Nephron (organoid): ENCODE data around the gene NDST1.

ENCODE experiments used
- H3K27ac Mint-ChIP-seq, 3 experiments: 2 replicates each; pipeline ENCODE4 v1.8.0; 2020; ENCODE audit warnings: mixed read lengths in 3 of 3, mild to moderate bottlenecking in 2 of 3, moderate library complexity in 1 of 3
- H3K27me3 Mint-ChIP-seq: 2 replicates; pipeline ENCODE4 v1.8.0; 2021; ENCODE audit warnings: low read depth, mild to moderate bottlenecking, moderate library complexity, mixed read lengths
- H3K36me3 Mint-ChIP-seq: 2 replicates; pipeline ENCODE4 v1.8.0; 2020; ENCODE audit warnings: low read depth, mixed read lengths
- H3K4me1 Mint-ChIP-seq: 2 replicates; pipeline ENCODE4 v1.8.0; 2020; ENCODE audit warnings: mixed read lengths
- H3K4me3 Mint-ChIP-seq, 3 experiments: 2 replicates each; pipeline ENCODE4 v1.8.0; 2020; ENCODE audit warnings: mild to moderate bottlenecking in 3 of 3, mixed read lengths in 3 of 3, moderate library complexity in 2 of 3
- H3K9me3 Mint-ChIP-seq: 2 replicates; pipeline ENCODE4 v1.8.0; 2020; ENCODE audit warnings: mixed read lengths
- CTCF ChIP-seq, 3 experiments: fragments of 200-600 bp; sonication (generic); IDR thresholded peaks; one replicate each; pipeline ENCODE4 v1.5.0; 2021; ENCODE audit warnings: antibody characterized with exemption in 3 of 3; ENCODE audit not compliant: unreplicated experiment in 3 of 3

The NDST1 gene

DNA sequence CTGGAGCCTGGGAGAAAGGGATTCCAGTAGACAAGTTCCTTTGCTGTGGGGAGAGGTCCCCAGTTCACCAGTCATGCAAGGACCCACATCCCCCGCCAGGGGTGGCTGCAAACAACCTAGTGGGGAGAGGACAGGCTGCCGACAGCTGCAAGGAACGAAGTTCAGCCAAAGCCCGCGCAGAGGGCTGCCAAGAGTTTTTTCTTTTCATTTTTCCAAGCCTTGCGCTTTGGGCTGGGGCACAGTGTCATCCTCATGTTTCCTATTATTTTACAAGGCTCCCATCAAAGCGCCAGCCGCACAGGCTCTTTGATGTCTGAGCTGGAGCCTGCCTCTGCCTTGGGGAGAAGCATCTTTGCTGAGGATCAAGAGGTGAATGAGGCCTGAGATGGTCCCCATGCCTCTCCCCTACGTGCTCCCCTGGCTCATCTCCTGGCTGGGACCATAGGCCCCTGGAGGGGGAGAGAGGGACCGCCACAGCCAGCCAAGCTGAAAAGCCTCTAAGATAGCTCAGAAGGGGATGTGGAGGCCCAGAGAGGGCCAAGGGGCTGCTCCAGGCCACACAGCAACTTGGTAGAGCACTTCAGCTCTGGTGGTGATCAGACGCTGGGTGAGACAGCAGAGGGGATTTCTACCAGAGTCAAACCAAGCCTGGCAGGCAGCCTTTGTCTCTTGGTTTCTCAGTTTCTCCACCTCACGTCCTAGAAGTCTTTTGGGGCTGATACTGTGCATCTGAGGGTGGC is 82.1 kb downstream of the NDST1 start:
- peak; percentile 55 to 66 (median 58) for TF ChIP-seq CTCF (IDR thresholded peaks at IDR 0.05; ENCODE audit: unreplicated experiment in 3 of 3)
- H3K27ac Mint-ChIP-seq = peak overlapping the region; percentile 83 to 96 (median 86)
- H3K4me3 Mint-ChIP-seq = peak overlapping the region in 1 of 3 experiments; percentile 26
- no peaks in the 10 kb centered on the region for H3K36me3 Mint-ChIP-seq
- no peaks in the 10 kb centered on the region for H3K27me3 Mint-ChIP-seq
- no peaks in the 10 kb centered on the region for H3K9me3 Mint-ChIP-seq
- peaks cover 74% of the 10 kb centered on the region for H3K4me1 Mint-ChIP-seq

- Mint-ChIP-seq H3K9me3 (no peaks in the 10 kb centered on the region), H3K27ac (peak overlapping the region; percentile 83 to 96 (median 86)), H3K4me3 (peak overlapping the region in 2 of 3 experiments; percentile 42 to 47), H3K4me1 (peaks cover 80% of the 10 kb centered on the region), H3K27me3 (no peaks in the 10 kb centered on the region), H3K36me3 (no peaks in the 10 kb centered on the region)
- no peak for TF ChIP-seq CTCF (IDR thresholded peaks at IDR 0.05; ENCODE audit: unreplicated experiment in 3 of 3)
Measured at GRCh38 chr5:150590979-150591695, 83.2 kb downstream of the NDST1 start.

GRCh38 chr5:150593593-150593992 is 85.7 kb downstream of the NDST1 start:
- Mint-ChIP-seq H3K9me3 (no peaks in the 10 kb centered on the region), H3K27me3 (no peaks in the 10 kb centered on the region), H3K27ac (peak overlapping the region in 2 of 3 experiments; percentile 86 to 96), H3K4me3 (peak overlapping the region in 1 of 3 experiments; percentile 48), H3K36me3 (no peaks in the 10 kb centered on the region), H3K4me1 (peaks cover 94% of the 10 kb centered on the region)
- no peak for TF ChIP-seq CTCF (IDR thresholded peaks at IDR 0.05; ENCODE audit: unreplicated experiment in 3 of 3)

DNA sequence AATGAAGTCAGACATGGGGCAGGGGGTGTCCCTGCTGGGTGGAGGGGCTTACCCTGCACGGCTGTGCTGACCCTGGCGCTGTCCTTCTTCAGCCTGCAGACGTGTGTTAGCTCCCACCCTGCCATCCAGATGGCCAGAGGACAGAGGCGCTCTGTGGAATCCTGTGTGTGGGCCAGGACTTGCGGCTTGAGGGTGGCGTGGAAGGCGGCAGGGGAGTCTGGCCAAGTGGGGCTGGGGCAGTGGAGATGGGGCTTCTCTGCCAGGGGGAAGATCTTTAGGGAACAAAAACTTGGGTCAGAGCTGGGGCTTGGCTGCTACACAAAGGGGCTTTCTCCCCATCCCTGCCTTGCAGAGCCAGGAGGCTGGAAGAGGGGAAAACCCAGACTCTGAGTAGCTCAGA is 86.1 kb downstream of the NDST1 start:
- no peaks in the 10 kb centered on the region for H3K36me3 Mint-ChIP-seq
- no peaks in the 10 kb centered on the region for H3K27me3 Mint-ChIP-seq
- H3K9me3 Mint-ChIP-seq = no peaks in the 10 kb centered on the region
- no peak for TF ChIP-seq CTCF (IDR thresholded peaks at IDR 0.05; ENCODE audit: unreplicated experiment in 3 of 3)
- peak overlapping the region in 1 of 3 experiments; percentile 48 for H3K4me3 Mint-ChIP-seq
- peaks cover 94% of the 10 kb centered on the region for H3K4me1 Mint-ChIP-seq
- peak overlapping the region in 2 of 3 experiments; percentile 86 to 96 for H3K27ac Mint-ChIP-seq

- Mint-ChIP-seq H3K27me3 (no peaks in the 10 kb centered on the region), H3K36me3 (no peaks in the 10 kb centered on the region), H3K4me1 (peaks cover 94% of the 10 kb centered on the region), H3K9me3 (no peaks in the 10 kb centered on the region), H3K4me3 (peak overlapping the region in 1 of 3 experiments; percentile 14), H3K27ac (peak overlapping the region; percentile 86 to 96 (median 88))
- no peak for TF ChIP-seq CTCF (IDR thresholded peaks at IDR 0.05; ENCODE audit: unreplicated experiment in 3 of 3)
Measured at GRCh38 chr5:150595466-150596031, 87.6 kb downstream of the NDST1 start.
